Coronary artery (tissue), 2 donors: ENCODE measurements around the gene FRMD8.

Experiments used
- DNase-seq: peaks from one replicate; pipeline ENCODE4 v3.0.0-alpha.2; 2017; ENCODE audit warnings: low spot score
- H3K27ac ChIP-seq, 2 donors: fragments of 200-600 bp; sonication (generic); one replicate each; pipeline ENCODE4 v1.5.1; 2016 to 2019
- H3K4me3 ChIP-seq: fragments of 200-600 bp; sonication (generic); 2 replicates; pipeline ENCODE4 v1.5.1; 2016; ENCODE audit warnings: mild to moderate bottlenecking, moderate library complexity
- CTCF ChIP-seq: fragments of 200-600 bp; sonication (generic); IDR thresholded peaks from one replicate; pipeline ENCODE4 v1.5.1; 2019; ENCODE audit warnings: antibody characterized with exemption

FRMD8 gene

GRCh38 chr11:65398362-65398910, 12.0 kb downstream of the FRMD8 start:
- Histone ChIP-seq H3K4me3 (no peak overlapping the region), H3K27ac (no peak overlapping the region)
- DNase-seq, result no peak
- TF ChIP-seq CTCF, result no peak

- TF ChIP-seq CTCF, result no peak
- Histone ChIP-seq H3K4me3 (no peak overlapping the region), H3K27ac (no peak overlapping the region)
- DNase-seq, result no peak
These were observed 12.8 kb downstream of the FRMD8 start for GRCh38 chr11:65399249-65399648.

- DNase-seq, result no peak
- H3K4me3 ChIP-seq, result no peak overlapping the region
- TF ChIP-seq CTCF, result no peak
- H3K27ac ChIP-seq, result no peak overlapping the region
These were observed 13.4 kb downstream of the FRMD8 start for GRCh38 chr11:65399845-65400244.

GRCh38 chr11:65400307-65401072, 14.1 kb downstream of the FRMD8 start:
- H3K4me3 ChIP-seq, result no peak overlapping the region
- TF ChIP-seq CTCF, result no peak
- no peak for DNase-seq
- no peak overlapping the region for H3K27ac ChIP-seq

- TF ChIP-seq CTCF, result no peak
- Histone ChIP-seq H3K4me3 (no peak overlapping the region), H3K27ac (no peak overlapping the region)
- no peak for DNase-seq
These were observed 14.8 kb downstream of the FRMD8 start for GRCh38 chr11:65401073-65401802.

- TF ChIP-seq CTCF, result no peak
- no peak overlapping the region for H3K4me3 ChIP-seq
- no peak overlapping the region for H3K27ac ChIP-seq
- no peak for DNase-seq
These were observed 15.4 kb downstream of the FRMD8 start for GRCh38 chr11:65401803-65402248.
